H1 (cell line): ENCODE measurements around the gene NRK. TPM values are rescaled to one million over a fixed set of nuclear protein-coding genes. Genes with fewer than 3 reads are reported as not detected.

Experiments
- CTCF ChIA-PET: fragments of 300-600 bp; sonication (Branson Sonifier 250); formaldehyde crosslinking; loops from one replicate; lab custom pipeline; 2021; ENCODE audit not compliant: partially characterized antibody; lab: Charles Lee
- POLR2A ChIA-PET: fragments of 300-600 bp; sonication (Branson Sonifier 250); formaldehyde crosslinking; loops from one replicate; lab custom pipeline; 2021; ENCODE audit warnings: inconsistent platforms; ENCODE audit not compliant: partially characterized antibody; lab: Charles Lee
- DNase-seq, 2 experiments: peaks; one replicate each; pipeline versions ENCODE4 v3.0.0 to v3.0.0-alpha.2; 2010 to 2022; ENCODE audit warnings: low spot score in 2 of 2, low read depth in 1 of 2, mixed read lengths in 1 of 2
- FAIRE-seq: peaks from 2 replicates; lab custom pipeline; 2011; peaks lifted over from hg19 to GRCh38; lab: Jason Lieb, UNC
- H2AFZ ChIP-seq: 2 replicates; pipeline ENCODE4 v1.8.1; 2012; ENCODE audit warnings: low read length, inconsistent platforms
- H2AK5ac ChIP-seq: 2 replicates; pipeline ENCODE4 v1.6.1; 2013; ENCODE audit warnings: low read depth, low read length
- H2BK120ac ChIP-seq: replicated peaks from 2 replicates; pipeline ENCODE3; 2013; ENCODE audit warnings: low read depth, low read length, inconsistent platforms
- H2BK12ac ChIP-seq: 2 replicates; pipeline ENCODE4 v1.6.1; 2013; ENCODE audit warnings: low read depth, low read length
- H2BK15ac ChIP-seq: 2 replicates; pipeline ENCODE4 v1.6.1; 2013; ENCODE audit warnings: low read length
- H2BK20ac ChIP-seq: 2 replicates; pipeline ENCODE4 v1.6.1; 2013; ENCODE audit warnings: low read length
- H2BK5ac ChIP-seq: 2 replicates; pipeline ENCODE4 v1.6.1; 2013; ENCODE audit warnings: low read depth, low read length
- H3K14ac ChIP-seq: 2 replicates; pipeline ENCODE4 v1.6.1; 2013; ENCODE audit warnings: inconsistent platforms; ENCODE audit not compliant: insufficient read length
- H3K18ac ChIP-seq: 2 replicates; pipeline ENCODE4 v1.6.1; 2013; ENCODE audit warnings: low read length; ENCODE audit errors: extremely low read depth
- H3K23ac ChIP-seq: 2 replicates; pipeline ENCODE4 v1.6.1; 2013; ENCODE audit warnings: inconsistent platforms; ENCODE audit not compliant: insufficient read length
- H3K23me2 ChIP-seq: 2 replicates; pipeline ENCODE4 v1.6.1; 2013; ENCODE audit warnings: low read depth, low read length
- H3K27ac ChIP-seq: 2 replicates; pipeline ENCODE4 v1.6.1; 2011; ENCODE audit warnings: low read depth, low read length, inconsistent platforms
- H3K27me3 ChIP-seq, 4 experiments: replicated peaks in 1 of 4; 1 replicate in 1 of 4; 2 replicates in 3 of 4; pipeline versions ENCODE4 v1.6.1 to v1.8.1; 2011 to 2013; ENCODE audit warnings: low read length in 3 of 4, mild to moderate bottlenecking in 3 of 4, inconsistent platforms in 2 of 4, mixed read lengths in 2 of 4, moderate library complexity in 1 of 4; ENCODE audit not compliant: control insufficient read depth in 3 of 4, insufficient read depth in 3 of 4; ENCODE audit errors: extremely low read depth in 1 of 4
- H3K36me3 ChIP-seq, 4 experiments: 2 replicates each; pipeline versions ENCODE4 v1.6.1 to v1.8.1; 2011 to 2013; ENCODE audit warnings: mild to moderate bottlenecking in 4 of 4, low read length in 3 of 4, moderate library complexity in 2 of 4, control low read depth in 1 of 4, inconsistent platforms in 1 of 4; ENCODE audit not compliant: insufficient read depth in 4 of 4, control insufficient read depth in 2 of 4
- H3K4ac ChIP-seq: replicated peaks from 2 replicates; pipeline ENCODE3; 2013; ENCODE audit warnings: low read length, low read depth, mixed read lengths, inconsistent platforms; ENCODE audit not compliant: insufficient read length
- H3K4me1 ChIP-seq, 4 experiments: replicated peaks in 1 of 4; 1 replicate in 1 of 4; 2 replicates in 3 of 4; pipeline versions ENCODE4 v1.6.1 to v1.8.1; 2011 to 2013; ENCODE audit warnings: low read length in 3 of 4, inconsistent platforms in 2 of 4, mixed read lengths in 1 of 4; ENCODE audit not compliant: insufficient read depth in 4 of 4, control insufficient read depth in 3 of 4
- H3K4me2 ChIP-seq, 2 experiments: 2 replicates each; pipeline versions ENCODE4 v1.6.1 to v1.8.1; 2011 to 2013; ENCODE audit warnings: low read depth in 2 of 2, low read length in 2 of 2, control low read depth in 1 of 2, inconsistent platforms in 1 of 2, mild to moderate bottlenecking in 1 of 2; ENCODE audit not compliant: insufficient read depth in 1 of 2
- H3K4me3 ChIP-seq, 4 experiments: fragments of 200-600, 300-600 bp in 1 of 4; sonication (generic), shearing (Covaris generic), sonication (Bioruptor Twin) in 1 of 4; 2 replicates each; pipeline versions ENCODE4 v1.5.1 to v1.8.1; 2011 to 2016; ENCODE audit warnings: low read length in 4 of 4, low read depth in 3 of 4, control low read depth in 2 of 4, inconsistent platforms in 2 of 4, mild to moderate bottlenecking in 2 of 4, mixed read lengths in 1 of 4, moderate library complexity in 1 of 4; ENCODE audit not compliant: insufficient read depth in 2 of 4; ENCODE audit errors: extremely low read depth in 1 of 4
- H3K56ac ChIP-seq: replicated peaks from 2 replicates; pipeline ENCODE3; 2013; ENCODE audit warnings: low read depth, mild to moderate bottlenecking, mixed read lengths, low read length, inconsistent platforms; ENCODE audit not compliant: insufficient read length
- H3K79me1 ChIP-seq: 2 replicates; pipeline ENCODE4 v1.6.1; 2013; ENCODE audit warnings: low read depth, low read length, control low read depth
- H3K79me2 ChIP-seq, 2 experiments: 2 replicates each; pipeline versions ENCODE4 v1.6.1 to v1.8.1; 2012 to 2013; ENCODE audit warnings: low read length in 2 of 2, mild to moderate bottlenecking in 2 of 2, inconsistent platforms in 1 of 2; ENCODE audit not compliant: insufficient read depth in 2 of 2, control insufficient read depth in 1 of 2
- H3K9ac ChIP-seq, 4 experiments: replicated peaks in 1 of 4; 1 replicate in 1 of 4; 2 replicates in 3 of 4; pipeline versions ENCODE4 v1.6.1 to v1.8.1; 2011 to 2013; ENCODE audit warnings: low read depth in 3 of 4, low read length in 3 of 4, control low read depth in 2 of 4, mild to moderate bottlenecking in 2 of 4, moderate library complexity in 2 of 4, inconsistent platforms in 1 of 4; ENCODE audit errors: extremely low read depth in 1 of 4
- H3K9me3 ChIP-seq, 2 experiments: 2 replicates each; pipeline versions ENCODE4 v1.6.1 to v1.8.1; 2012 to 2013; ENCODE audit warnings: mild to moderate bottlenecking in 2 of 2, moderate library complexity in 2 of 2, control low read depth in 1 of 2, inconsistent platforms in 1 of 2, low read depth in 1 of 2, low read length in 1 of 2, mixed read lengths in 1 of 2; ENCODE audit not compliant: insufficient read depth in 2 of 2
- H4K20me1 ChIP-seq, 2 experiments: replicated peaks in 1 of 2; 2 replicates each; pipeline versions ENCODE3 to v1.8.1; 2011 to 2013; ENCODE audit warnings: inconsistent platforms in 2 of 2, low read length in 2 of 2, mild to moderate bottlenecking in 1 of 2; ENCODE audit not compliant: insufficient read depth in 2 of 2, control insufficient read depth in 1 of 2
- H4K5ac ChIP-seq: 2 replicates; pipeline ENCODE4 v1.6.1; 2013; ENCODE audit warnings: low read length, low read depth, mixed read lengths, inconsistent platforms; ENCODE audit not compliant: insufficient read length
- H4K8ac ChIP-seq: 2 replicates; pipeline ENCODE4 v1.8.0; 2013; ENCODE audit warnings: mild to moderate bottlenecking, moderate library complexity, low read length, inconsistent platforms; ENCODE audit not compliant: insufficient read depth; ENCODE audit errors: extremely low read depth
- H4K91ac ChIP-seq: replicated peaks from 2 replicates; pipeline ENCODE3; 2013; ENCODE audit warnings: low read length, mixed read lengths, inconsistent platforms; ENCODE audit not compliant: insufficient read length
- CBX5 ChIP-seq: fragments of 300-800, 300-1000 bp; sonication (generic); IDR thresholded peaks from 2 replicates; pipeline ENCODE4 v1.7.1; 2016; ENCODE audit warnings: antibody characterized with exemption, low read length, low read depth
- EGR1 ChIP-seq: IDR thresholded peaks from 2 replicates; pipeline ENCODE4 v1.6.1; 2011; ENCODE audit warnings: low read depth, low read length, borderline replicate concordance
- HDAC6 ChIP-seq: IDR thresholded peaks from one replicate; pipeline ENCODE4 v1.7.1; 2012; ENCODE audit warnings: low read depth, mild to moderate bottlenecking, inconsistent platforms, low read length, moderate library complexity
- NANOG ChIP-seq: IDR thresholded peaks from 2 replicates; pipeline ENCODE4 v1.6.1; 2011; ENCODE audit warnings: low read length, low read depth, mild to moderate bottlenecking, inconsistent platforms; ENCODE audit not compliant: insufficient read depth, poor library complexity, severe bottlenecking
- SIRT6 ChIP-seq: IDR thresholded peaks from one replicate; pipeline ENCODE4 v1.7.1; 2012; ENCODE audit warnings: low read length, inconsistent platforms
- SP2 ChIP-seq: IDR thresholded peaks from 2 replicates; pipeline ENCODE4 v1.6.1; 2012; ENCODE audit warnings: mild to moderate bottlenecking, low read length, inconsistent platforms
- TAF1 ChIP-seq: IDR thresholded peaks from 2 replicates; pipeline ENCODE4 v1.6.1; 2011; ENCODE audit warnings: mild to moderate bottlenecking, low read depth, low read length
- TBP ChIP-seq: IDR thresholded peaks from 2 replicates; pipeline ENCODE4 v1.6.1; 2011; ENCODE audit warnings: low read depth, low read length, improper control_type of control experiment
- YY1 ChIP-seq: IDR thresholded peaks from 2 replicates; pipeline ENCODE4 v1.6.1; 2011; ENCODE audit warnings: low read depth, mild to moderate bottlenecking, low read length
- WGBS, 2 experiments: shearing (Covaris generic) in 1 of 2; methylation state at CpG; one replicate each; pipeline versions ENCODE4 v1.1.6 to v1.1.7; 2013 to 2015; ENCODE audit warnings: low lambda C conversion rate in 2 of 2, mixed read lengths in 2 of 2, inconsistent platforms in 1 of 2, low coverage in 1 of 2, missing lambda C conversion rate in 1 of 2; ENCODE audit not compliant: insufficient replicate concordance in 2 of 2, insufficient coverage in 1 of 2, insufficient read length in 1 of 2; ENCODE audit errors: extremely low coverage in 1 of 2, missing lambda C conversion rate in 1 of 2; 5-methylcytosine and 5-hydroxymethylcytosine counted together
- polyA plus RNA-seq, 7 experiments: library from polyadenylated mRNA; depleted of rRNA in 3 of 7; stranded (reverse) in 5 of 7; unstranded in 2 of 7; fragments of >200 nt in 5 of 7; fragments of 200-250 nt in 2 of 7; gene quantifications; 1 replicate in 5 of 7; 2 replicates in 1 of 7; 4 replicates in 1 of 7; pipeline versions ENCODE4 v1.2.1 to v1.2.3, GENCODE V29; 2011 to 2013; ENCODE audit warnings: missing spikeins in 2 of 7, mixed read lengths in 2 of 7
- total RNA-seq: library from RNA; stranded (reverse); fragmentation: NEBNext Ultra II Directional; extraction: Animal tissue kit (Norgen Biotek cat#: 25700); gene quantifications from 2 replicates; pipeline ENCODE4 v1.2.1, GENCODE V29; 2021

The NRK gene
- total and polyA plus RNA-seq, 2 of the 8 experiments (the other 6 are each of a cell fraction or from before 2014, with no cell fraction given): 0.86 to 8.3 TPM

- Histone ChIP-seq H2BK12ac (no peak overlapping the region), H3K14ac (no peak overlapping the region), H3K23me2 (peaks cover 9% of the 10 kb centered on the region; the same call in 1 of the 2 replicates), H2BK120ac (no peak overlapping the region), H3K36me3 (no peaks in the 10 kb centered on the region), H3K27ac (no peak overlapping the region), H4K91ac (no peak overlapping the region), H4K20me1 (no peaks in the 10 kb centered on the region), H3K4ac (no peak overlapping the region), H3K9ac (no peak overlapping the region), H3K56ac (no peak overlapping the region), H3K9me3 (no peaks in the 10 kb centered on the region), H3K79me1 (no peaks in the 10 kb centered on the region), H2BK20ac (no peak overlapping the region), H3K4me1 (no peaks in the 10 kb centered on the region), H4K8ac (no peak overlapping the region), H2BK15ac (no peak overlapping the region), H2AK5ac (no peak overlapping the region), H3K4me2 (no peak overlapping the region; a peak in 1 of 4 replicates), H3K27me3 (peaks cover 3 to 25% (median 11%) of the 10 kb centered on the region in 4 experiments; a peak in 6 of 7 replicates), H3K18ac (no peak overlapping the region), H2BK5ac (no peak overlapping the region), H3K4me3 (peak overlapping the region in 1 of 4 experiments; percentile 65; a peak in 1 of 8 replicates), H3K23ac (no peak overlapping the region), H2AFZ (no peak overlapping the region), H3K79me2 (no peaks in the 10 kb centered on the region), H4K5ac (no peak overlapping the region)
- ChIA-PET CTCF (interaction anchor here (0.6 kb wide), 1 partner anchor 1256 kb away, joined by 3 read pairs; no protein-coding TSS in a partner anchor), POLR2A (interaction anchor here (1.3 kb wide), 1 partner anchor 25 kb away, joined by 3 read pairs; no protein-coding TSS in a partner anchor)
- FAIRE-seq (no peak), DNase-seq (no peak)
- 52% methylated on average over 7 of the region's 7 CpGs; no CpG with 5 or more reads in 1 of the 2 experiments for WGBS, 2 experiments
- no peak for TF ChIP-seq YY1
- TF ChIP-seq NANOG: no peak
- TF ChIP-seq SIRT6: no peak
- TF ChIP-seq CBX5: no peak
- TF ChIP-seq SP2: no peak
- TF ChIP-seq EGR1: no peak
- TF ChIP-seq TBP: no peak
- TF ChIP-seq TAF1: no peak
- TF ChIP-seq HDAC6: no peak
These were observed 2.1 kb upstream of the NRK start for GRCh38 chrX:105820247-105820646.
